HL-60/S4 treated with retinoic acid at 250 ng/mL for 4 days and 3 days (cell line): ENCODE measurements around the gene PLS1.
"Not testable (repeated sequence)": the region's sequence is repeated elsewhere in the genome, so short reads cannot be mapped to it uniquely, and the experiment has no call there.

Source experiments
- in situ Hi-C: fragments of 300-500 bp; cut with MboI; formaldehyde crosslinking; loops from 2 replicates; pipeline ENCODE4 v1.7.0; 2022; ENCODE audit warnings: low sequenced_read_pairs

Gene PLS1

DNA sequence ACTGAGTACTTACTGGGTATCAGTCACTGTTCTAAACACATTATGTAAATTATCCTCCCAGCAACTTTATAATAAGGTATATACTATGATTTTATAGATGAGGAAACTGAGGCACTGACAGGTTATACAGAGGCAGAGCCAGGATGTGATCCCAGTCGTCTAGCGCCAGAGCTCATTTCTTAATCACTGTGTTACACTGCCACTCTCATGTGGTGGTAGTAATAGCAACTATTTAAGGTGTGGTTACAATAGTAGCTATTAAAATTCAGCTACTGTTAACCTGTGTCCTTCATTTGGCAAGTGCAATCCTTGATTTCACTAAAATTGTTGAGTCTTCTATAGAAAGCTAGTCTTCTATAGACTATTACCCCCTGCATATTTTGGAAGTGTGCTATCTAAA is 84.5 kb downstream of the PLS1 start:
- in situ Hi-C loops: no loop called here

- in situ Hi-C loops: no loop called here
These were observed 94.4 kb downstream of the PLS1 start for GRCh38 chr3:142690613-142691012.

DNA sequence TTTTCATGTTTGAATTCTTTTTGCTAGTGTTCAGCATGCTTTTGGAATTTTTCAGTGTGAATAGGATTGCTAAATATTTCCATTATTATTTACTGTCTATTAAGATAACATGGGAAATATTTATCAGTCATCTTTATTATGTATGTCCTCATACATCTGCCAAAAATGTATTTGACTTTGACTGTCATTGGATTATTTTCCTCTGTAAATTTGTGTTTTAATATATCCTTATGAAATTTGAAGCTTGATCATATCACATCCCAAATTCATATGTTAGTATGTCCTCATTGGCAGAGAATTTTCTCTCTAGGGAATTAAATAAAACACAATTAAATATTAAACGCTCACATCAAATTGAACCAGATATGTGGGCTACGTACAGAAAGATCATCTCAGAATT is 95.3 kb downstream of the PLS1 start:
- in situ Hi-C loops: no loop called here

DNA sequence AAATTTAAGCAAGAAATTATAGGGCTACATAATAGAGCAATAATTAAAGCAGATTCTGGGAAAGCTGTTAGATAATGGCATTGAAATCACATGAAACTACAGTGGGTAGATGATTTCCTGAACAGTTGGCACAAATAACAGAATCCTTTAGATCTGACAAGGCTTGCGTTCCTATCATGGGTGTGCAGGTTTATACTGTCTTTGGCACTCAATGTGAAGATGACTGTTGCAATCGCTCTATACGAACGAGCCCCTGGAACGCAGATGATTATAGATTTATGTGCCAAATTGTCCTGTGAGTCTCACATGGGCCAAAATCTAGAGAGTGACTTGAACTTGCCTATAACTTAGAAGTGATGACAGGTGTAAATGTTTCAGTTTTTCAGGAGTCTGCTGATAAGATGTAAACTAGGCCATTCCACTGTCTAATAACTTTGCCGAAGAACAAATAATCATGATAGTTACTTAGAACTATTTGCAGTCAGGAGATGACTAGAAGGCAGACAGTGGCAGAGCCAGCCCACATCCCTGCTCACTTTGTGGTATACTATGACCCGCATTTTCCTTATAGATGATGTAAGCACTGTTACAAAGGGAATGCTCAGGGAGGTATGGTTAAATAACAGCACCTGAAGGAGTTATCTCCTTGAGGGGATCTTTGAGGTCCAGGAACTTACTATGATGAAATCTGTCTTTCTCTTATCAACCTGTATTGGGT is 97.1 kb downstream of the PLS1 start:
- in situ Hi-C loops: no loop called here

DNA sequence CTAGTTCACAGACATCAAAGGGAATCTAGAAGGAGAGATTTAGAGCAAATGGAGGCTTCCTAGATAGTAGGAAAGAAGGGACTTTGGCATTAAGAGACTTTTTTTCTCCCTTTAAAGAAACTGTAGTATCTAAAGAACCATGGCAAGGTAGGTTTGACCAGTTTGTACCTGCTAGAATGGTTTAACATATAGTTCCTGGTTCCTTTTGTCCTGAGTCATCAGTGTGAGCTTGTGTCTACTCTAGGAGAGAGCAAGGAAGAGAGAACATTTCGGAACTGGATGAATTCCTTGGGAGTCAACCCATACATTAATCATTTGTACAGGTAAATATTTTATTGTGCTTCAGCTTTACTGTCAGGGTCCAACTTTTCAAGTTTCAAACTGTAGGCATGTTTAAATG is 98.0 kb downstream of the PLS1 start:
- in situ Hi-C loops: no loop called here

DNA sequence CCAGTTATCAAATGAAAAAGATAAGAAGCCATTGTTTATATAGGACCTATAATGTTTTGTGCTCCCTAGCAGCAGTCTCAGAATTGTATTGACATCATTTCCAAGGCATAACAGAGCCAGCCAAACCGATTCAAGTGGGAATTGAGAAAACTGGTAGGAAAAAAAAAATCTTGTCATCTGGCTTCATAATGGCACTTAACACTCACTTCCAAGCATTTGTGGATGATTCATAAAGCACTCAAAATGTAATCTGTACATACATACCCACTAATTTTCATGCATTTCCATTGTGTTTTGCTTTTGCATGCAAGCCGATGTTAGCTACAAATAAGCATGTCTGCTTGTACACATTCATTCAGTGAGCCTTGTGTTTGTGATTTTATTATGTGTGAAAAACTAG is 109.0 kb downstream of the PLS1 start:
- in situ Hi-C loops: no loop called here

DNA sequence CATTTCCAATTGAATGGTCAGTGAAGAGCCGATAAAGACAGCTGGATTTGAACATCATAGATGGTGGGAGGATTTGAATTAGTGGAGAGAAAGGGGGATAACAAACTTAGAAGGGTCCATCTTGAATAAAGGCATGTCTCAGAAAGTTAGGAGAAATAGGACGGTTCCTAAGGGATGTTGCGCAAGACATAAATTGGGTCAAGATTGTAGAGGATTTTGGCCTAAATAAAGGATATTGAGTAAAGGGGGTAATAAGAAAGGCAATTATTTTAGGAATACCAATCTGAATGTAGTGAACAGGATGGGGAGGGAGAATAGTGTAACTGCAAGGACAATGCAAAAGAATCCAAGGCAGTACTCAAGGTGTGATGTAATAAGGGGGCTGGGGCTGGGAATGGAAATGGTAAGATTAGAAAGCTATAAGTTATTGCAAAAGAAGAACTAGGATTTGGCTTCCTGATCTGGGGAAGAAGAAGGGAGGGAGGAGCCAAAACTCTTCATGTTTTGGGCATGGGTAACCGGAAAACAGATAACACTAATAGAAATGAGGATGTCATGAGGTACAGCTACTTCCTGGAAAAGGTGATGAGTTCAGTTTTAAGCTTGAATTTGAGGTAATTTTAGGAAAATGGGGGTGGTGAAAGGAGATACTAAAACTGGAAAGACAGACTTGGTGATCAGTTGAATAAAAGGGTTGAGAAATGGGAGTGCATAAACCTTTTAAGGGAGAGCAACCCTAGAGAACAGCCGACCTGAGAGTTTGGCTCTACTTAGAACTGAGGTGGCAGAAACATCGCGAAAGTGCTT is 110.3 kb downstream of the PLS1 start:
- in situ Hi-C loops: no loop called here

DNA sequence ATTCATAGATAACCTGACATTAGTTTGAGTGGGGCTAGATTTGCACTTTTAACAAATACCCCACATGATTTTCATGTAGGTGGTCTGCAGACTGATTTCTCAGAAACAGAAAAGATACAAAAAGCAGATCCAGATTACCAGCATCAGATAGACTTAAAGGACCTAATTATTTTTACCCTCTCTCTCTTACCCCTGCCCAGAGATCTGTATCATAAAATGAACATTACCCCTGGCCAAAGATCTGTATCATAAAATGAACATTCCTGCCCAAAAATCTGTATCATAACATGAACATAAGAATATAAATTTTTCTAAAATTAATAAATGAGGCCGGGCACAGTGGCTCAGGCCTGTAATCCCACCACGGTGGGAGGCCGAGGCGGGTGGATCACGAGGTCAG is 113.0 kb downstream of the PLS1 start:
- in situ Hi-C loops: no loop called here

GRCh38 chr3:142714882-142715281 is 118.7 kb downstream of the PLS1 start:
- in situ Hi-C loops: not testable (repeated sequence)

DNA sequence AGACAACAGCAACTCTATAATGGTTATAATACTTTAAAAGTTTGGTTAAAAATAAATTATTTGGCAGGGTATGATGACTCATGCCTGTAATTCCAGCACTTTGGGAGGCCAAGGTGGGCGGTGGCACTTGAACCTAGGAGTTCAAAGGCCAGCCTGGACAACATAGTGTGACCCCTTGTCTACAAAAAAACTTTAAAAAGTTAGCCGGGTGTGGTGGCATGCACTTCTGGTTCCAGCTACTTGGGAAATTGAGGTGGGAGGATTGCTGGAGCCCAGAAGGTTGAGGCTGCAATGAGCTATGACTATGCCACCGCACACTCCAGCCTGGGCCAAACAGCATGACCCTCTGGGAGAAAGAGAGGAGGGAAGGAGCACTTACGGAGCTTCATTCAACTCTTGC is 119.9 kb downstream of the PLS1 start:
- in situ Hi-C loops: no loop called here

- in situ Hi-C loops: no loop called here
These were observed 127.4 kb downstream of the PLS1 start for GRCh38 chr3:142723665-142723967.

GRCh38 chr3:142723968-142724681 is 127.9 kb downstream of the PLS1 start, which contains the start of gene TRPC1:
TSS of gene TRPC1 (plus strand) at chr3:142724034. CDS start at chr3:142724560, 526 bp downstream.
- in situ Hi-C loops: no loop called here

DNA sequence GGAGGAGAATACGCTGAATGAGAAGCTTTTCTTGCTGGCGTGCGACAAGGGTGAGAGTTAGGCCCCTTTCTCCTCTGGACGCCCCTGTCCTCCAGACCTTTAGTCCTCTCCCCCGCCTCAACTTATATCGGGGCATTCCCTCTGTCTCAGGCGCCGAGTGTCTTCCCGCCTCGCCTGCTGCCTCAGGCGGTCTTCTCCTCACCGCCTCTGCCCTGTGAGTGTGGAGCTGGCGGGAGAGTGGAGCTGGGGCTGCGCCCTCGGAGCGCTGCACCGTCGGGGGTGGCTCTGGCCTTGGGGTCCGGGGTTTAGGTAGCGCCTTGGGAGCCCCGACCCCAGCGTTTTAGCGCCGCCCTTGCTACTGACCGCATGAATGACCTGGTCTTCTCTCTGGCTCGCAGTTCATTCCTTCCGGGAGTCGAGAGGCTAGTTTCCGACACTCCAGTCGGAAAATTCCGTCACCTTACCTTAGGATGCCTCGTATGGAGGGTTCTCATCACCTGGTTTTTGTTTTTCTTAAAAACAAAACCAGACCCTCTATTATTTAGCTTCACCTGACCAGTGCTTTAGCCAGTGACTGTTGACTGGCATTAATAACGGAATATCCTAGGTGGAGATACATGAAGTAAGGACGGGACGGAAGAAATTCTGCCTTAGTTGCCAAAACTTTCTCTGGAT is 128.6 kb downstream of the PLS1 start:
- in situ Hi-C loops: no loop called here

DNA sequence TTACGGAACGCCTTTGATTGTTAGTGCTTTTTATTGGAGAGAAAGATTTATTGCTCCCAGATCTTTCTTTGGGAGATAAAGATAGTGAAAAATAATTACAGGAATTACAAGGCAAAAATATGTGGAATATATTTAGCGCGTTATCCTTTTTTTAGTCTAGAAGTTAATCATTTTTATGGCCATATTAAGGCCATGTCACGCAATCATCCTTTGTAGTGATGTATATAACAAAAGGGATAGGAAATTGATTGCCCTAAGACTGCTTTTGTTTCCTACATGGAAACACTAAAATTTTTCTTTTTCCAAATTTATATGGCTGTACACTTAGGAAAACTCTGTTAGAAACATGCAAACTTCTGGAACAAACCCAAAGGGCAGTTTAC is 129.2 kb downstream of the PLS1 start:
- in situ Hi-C loops: no loop called here

DNA sequence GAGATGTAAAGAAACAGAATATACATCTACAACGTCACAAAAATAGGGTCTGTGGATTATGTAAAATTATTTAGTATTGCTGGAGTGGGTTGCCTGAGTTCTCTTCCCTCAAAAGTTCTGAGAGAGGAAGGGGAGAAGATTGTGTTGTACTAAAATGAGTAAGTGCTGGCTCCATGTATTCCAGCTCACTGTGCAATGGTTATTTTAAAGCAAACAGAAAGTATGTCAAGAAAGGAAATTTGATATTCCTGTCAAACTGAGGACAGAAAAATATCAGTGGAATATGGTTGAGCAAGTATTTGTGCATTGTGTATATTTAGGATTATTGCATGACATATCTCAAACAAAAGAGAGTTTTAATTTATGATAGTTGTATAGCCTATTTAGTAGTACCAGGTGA is 129.8 kb downstream of the PLS1 start:
- in situ Hi-C loops: no loop called here

DNA sequence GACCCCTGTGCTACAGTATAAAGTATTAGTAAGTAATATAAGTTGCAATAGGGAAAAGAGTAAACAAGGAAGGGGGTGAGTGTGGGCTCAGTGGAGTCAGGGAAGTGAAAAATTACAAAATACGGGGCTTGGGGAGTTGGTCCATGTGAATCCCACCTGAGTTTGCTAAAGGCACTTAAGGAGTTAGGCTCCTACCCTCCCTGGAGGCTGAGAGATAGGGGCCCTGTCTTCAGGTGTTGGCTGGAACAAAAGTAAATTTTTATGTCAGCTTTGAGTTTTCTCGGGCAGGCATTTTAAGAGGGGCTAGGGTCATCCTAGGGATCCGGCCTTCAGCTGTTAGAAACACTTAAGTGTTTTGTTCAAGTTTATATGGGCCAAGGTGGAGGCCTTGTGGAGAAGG is 135.9 kb downstream of the PLS1 start:
- in situ Hi-C loops: no loop called here

GRCh38 chr3:142734834-142735233 is 138.6 kb downstream of the PLS1 start:
- in situ Hi-C loops: no loop called here

DNA sequence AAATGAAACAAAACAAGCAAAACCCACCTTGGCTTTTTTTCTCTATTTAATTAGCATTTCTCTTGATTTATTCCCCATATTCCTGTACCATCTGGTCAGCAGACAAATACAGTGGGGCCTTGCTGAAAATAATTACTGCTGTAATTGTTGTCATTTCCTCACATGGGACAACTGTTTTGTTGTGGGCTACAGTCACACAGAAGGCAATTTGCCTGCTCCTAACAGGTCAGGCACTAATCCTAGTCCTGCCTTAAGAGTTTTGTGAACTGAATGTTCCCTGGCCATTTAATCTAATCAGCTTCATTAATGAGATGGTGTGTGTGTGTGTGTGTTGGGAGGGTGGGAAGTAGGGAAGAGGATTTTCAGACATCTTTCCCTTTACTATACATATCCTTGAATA is 139.3 kb downstream of the PLS1 start:
- in situ Hi-C loops: no loop called here

DNA sequence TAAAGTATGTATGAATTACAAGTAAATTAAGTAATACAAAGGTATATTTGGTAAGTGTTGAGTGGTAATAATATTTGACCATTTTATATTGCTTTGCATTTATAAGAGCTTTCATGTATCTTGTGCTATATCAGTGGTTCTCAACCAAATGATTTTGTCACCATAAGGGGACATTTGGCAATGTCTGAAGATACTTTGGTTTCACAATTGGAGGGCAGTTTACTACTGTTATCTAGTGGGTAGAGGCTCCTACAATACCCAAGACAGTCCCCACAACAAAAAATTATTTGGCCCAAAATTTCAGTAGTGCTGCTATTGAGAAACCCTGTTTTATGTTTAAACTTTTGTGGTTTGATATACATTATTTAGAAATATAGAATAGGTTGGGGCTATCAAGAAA is 142.2 kb downstream of the PLS1 start:
- in situ Hi-C loops: no loop called here

DNA sequence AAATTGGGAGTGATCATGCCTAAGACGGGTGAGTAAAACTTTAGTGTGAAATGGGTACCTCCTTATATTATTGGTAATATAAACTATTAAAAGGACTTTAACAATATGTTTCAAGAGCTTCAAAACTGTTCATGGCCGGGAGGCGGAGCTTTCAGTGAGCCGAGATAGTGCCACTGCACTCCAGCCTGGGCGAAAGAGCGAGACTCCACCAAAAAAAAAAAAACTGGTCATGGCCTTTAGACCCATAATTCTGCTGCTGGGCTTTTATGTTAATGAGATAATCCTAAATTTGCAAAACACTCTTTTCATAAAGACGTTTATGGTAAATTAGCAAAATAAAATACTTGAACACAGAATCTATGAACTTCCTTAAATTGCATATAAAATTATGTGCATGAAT is 150.5 kb downstream of the PLS1 start:
- in situ Hi-C loops: no loop called here

- in situ Hi-C loops: not testable (repeated sequence)
These were observed 154.3 kb downstream of the PLS1 start for GRCh38 chr3:142750531-142750930.
